Suprapubic skin (tissue), 4 donors: ENCODE data around the gene PTPRN2. TPM values are rescaled to one million over a fixed set of nuclear protein-coding genes. Genes with fewer than 3 reads are reported as not detected.

Experiments
- DNase-seq, 2 donors: peaks; one replicate each; pipeline ENCODE4 v3.0.0-alpha.2; 2019; ENCODE audit warnings: low spot score in 2 of 2
- H3K27ac ChIP-seq: fragments of 200-600 bp; sonication (generic); one replicate; pipeline ENCODE4 v1.5.1; 2019
- H3K27me3 ChIP-seq: fragments of 200-600 bp; sonication (generic); one replicate; pipeline ENCODE4 v1.5.1; 2019
- H3K36me3 ChIP-seq: fragments of 200-600 bp; sonication (generic); one replicate; pipeline ENCODE4 v1.5.1; 2019
- H3K4me1 ChIP-seq: fragments of 200-600 bp; sonication (generic); one replicate; pipeline ENCODE4 v1.5.1; 2019
- H3K4me3 ChIP-seq: fragments of 200-600 bp; sonication (generic); one replicate; pipeline ENCODE4 v1.5.1; 2019; ENCODE audit warnings: mild to moderate bottlenecking
- H3K9me3 ChIP-seq: fragments of 200-600 bp; sonication (generic); one replicate; pipeline ENCODE4 v1.5.1; 2019
- EP300 ChIP-seq: sonication (generic); formaldehyde crosslinking; IDR thresholded peaks from one replicate; pipeline ENCODE4 v1.6.1; 2017; ENCODE audit warnings: antibody characterized with exemption
- POLR2A ChIP-seq, 2 donors: fragments of 450-650 bp; IDR thresholded peaks; one replicate each; pipeline ENCODE4 v1.6.1; 2017; ENCODE audit warnings: antibody characterized with exemption in 2 of 2, mild to moderate bottlenecking in 2 of 2, moderate library complexity in 2 of 2
- POLR2AphosphoS5 ChIP-seq, 3 donors: sonication (generic); formaldehyde crosslinking; IDR thresholded peaks; one replicate each; pipeline ENCODE4 v1.6.1; 2017; ENCODE audit warnings: antibody characterized with exemption in 3 of 3
- WGBS: methylation state at CpG from one replicate; pipeline ENCODE4 v1.1.5; 2018; 5-methylcytosine and 5-hydroxymethylcytosine counted together
- total RNA-seq, 4 donors: library from RNA; depleted of rRNA; stranded (reverse); fragments of >200 nt; gene quantifications; one replicate each; pipeline ENCODE4 v1.1.0, GENCODE V29; 2016
- TF ChIP-seq, protein P1 (sequence below), 2 donors: fragments of 200-600 bp in 1 of 2; fragments of 450-650 bp in 1 of 2; sonication (generic) in 1 of 2; IDR thresholded peaks; one replicate each; pipeline ENCODE4 v1.5.1; 2016 to 2019; ENCODE audit warnings: antibody characterized with exemption in 2 of 2, mild to moderate bottlenecking in 1 of 2, moderate library complexity in 1 of 2

The PTPRN2 gene
- total RNA-seq, 4 donors from 2014 or later = 0.23 to 1.8 (median 1.3) TPM

DNA sequence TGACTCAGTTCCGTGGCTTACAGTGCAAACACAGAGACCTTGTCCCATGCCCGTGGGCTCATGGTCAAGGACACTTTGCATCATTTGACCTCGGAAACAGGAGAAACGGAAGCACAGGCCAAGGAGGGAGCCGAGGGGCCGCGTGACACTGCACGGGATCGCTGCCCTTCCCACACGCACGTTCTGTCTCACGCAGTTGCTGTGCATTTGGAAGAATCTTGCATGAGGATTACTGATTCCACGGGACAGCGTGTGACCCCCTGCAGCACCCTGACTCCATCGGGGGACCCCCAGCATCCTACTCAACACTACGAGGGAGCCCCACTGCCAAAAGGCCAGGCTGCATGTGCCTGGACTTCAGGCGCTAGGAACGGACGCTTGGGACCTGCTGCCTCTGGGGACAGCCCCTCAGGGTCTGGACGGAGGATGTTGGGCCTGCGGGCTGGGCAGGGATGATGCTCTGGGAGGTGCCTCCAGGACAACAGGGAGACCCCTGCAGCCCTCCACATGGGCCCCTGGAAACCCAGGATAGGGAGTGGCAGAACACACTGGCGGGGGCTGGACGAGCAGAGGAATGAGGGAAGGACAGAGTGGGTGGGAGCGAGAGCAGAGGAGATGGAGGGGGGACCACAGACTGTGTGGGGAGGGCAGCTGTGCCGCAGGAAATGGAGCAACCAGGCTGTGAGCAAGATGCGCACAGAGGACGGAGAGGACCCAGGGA lies 1028.6 kb downstream of the PTPRN2 start:
- TF ChIP-seq POLR2A (IDR thresholded peaks at IDR 0.05) (no peak), EP300 (no peak), POLR2AphosphoS5 (IDR thresholded peaks at IDR 0.05) (no peak)
- TF ChIP-seq, protein P1, sequence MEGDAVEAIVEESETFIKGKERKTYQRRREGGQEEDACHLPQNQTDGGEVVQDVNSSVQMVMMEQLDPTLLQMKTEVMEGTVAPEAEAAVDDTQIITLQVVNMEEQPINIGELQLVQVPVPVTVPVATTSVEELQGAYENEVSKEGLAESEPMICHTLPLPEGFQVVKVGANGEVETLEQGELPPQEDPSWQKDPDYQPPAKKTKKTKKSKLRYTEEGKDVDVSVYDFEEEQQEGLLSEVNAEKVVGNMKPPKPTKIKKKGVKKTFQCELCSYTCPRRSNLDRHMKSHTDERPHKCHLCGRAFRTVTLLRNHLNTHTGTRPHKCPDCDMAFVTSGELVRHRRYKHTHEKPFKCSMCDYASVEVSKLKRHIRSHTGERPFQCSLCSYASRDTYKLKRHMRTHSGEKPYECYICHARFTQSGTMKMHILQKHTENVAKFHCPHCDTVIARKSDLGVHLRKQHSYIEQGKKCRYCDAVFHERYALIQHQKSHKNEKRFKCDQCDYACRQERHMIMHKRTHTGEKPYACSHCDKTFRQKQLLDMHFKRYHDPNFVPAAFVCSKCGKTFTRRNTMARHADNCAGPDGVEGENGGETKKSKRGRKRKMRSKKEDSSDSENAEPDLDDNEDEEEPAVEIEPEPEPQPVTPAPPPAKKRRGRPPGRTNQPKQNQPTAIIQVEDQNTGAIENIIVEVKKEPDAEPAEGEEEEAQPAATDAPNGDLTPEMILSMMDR (IDR thresholded peaks at IDR 0.05) = no peak
- 89% methylated on average over 22 of the region's 27 CpGs for WGBS
- no peaks in the 10 kb centered on the region for H3K36me3 ChIP-seq

DNA sequence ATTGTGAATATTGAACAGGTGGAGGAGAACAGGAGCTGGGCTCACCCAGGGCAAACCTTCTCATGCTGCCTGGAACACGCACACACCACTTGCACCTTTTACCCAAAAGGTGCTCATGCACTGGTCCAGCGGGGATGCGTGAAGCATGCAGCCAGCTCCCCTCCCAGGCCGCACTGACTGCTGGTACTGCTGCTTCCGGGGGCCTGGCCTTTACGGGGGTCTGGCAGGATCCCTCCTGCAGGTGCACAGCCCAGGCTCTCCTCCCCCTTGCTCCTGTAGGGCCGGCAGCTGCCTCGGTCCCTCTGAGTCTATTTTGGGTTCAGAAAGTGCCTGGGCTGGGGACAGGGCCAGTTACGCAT lies 1029.1 kb downstream of the PTPRN2 start:
- no peaks in the 10 kb centered on the region for H3K9me3 ChIP-seq
- no peak overlapping the region for H3K4me3 ChIP-seq
- no peaks in the 10 kb centered on the region for H3K27me3 ChIP-seq
- no peaks in the 10 kb centered on the region for H3K4me1 ChIP-seq
- WGBS = no CpG with 5 or more reads among the region's 9 CpGs
- no peak overlapping the region for H3K27ac ChIP-seq
- peak; percentile 22 to 40 for DNase-seq
- TF ChIP-seq EP300 = no peak
- TF ChIP-seq POLR2AphosphoS5 (IDR thresholded peaks at IDR 0.05) = no peak
- H3K36me3 ChIP-seq = no peaks in the 10 kb centered on the region

More for the DNA sequence above, 1028.6 kb downstream of the PTPRN2 start:
- Histone ChIP-seq H3K9me3 (no peaks in the 10 kb centered on the region), H3K27me3 (no peaks in the 10 kb centered on the region), H3K4me3 (no peak overlapping the region), H3K4me1 (no peaks in the 10 kb centered on the region), H3K27ac (no peak overlapping the region)
- peak; percentile 36 to 71 for DNase-seq

DNA sequence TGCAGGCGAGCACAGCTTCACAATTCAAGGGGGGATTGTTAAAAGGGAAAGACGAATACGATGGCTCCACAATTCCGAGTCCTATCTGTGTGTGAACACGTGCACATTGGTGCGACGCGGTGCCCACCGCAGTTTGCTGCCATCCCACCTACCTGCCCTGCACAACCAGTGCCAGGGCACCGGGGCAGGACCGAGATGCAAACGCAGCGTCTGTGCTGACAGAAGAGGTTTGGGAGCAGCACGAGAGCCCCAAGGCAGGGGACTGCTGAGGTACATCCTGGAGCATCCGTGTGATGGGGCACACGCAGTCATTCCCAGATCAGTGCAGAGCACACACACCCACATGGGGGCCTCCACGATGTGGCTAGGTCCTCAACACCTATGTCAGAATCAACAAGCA lies 1029.6 kb downstream of the PTPRN2 start:
- Histone ChIP-seq H3K4me3 (no peak overlapping the region), H3K4me1 (no peaks in the 10 kb centered on the region), H3K27ac (no peak overlapping the region), H3K36me3 (no peaks in the 10 kb centered on the region), H3K9me3 (no peaks in the 10 kb centered on the region), H3K27me3 (no peaks in the 10 kb centered on the region)
- DNase-seq = peak; percentile 11 to 45
- no peak for TF ChIP-seq POLR2A (IDR thresholded peaks at IDR 0.05)
- TF ChIP-seq POLR2AphosphoS5 (IDR thresholded peaks at IDR 0.05) = no peak
- TF ChIP-seq, protein P1 (IDR thresholded peaks at IDR 0.05) = no peak
- no peak for TF ChIP-seq EP300
- WGBS = 96% methylated on average over 4 of the region's 17 CpGs

DNA sequence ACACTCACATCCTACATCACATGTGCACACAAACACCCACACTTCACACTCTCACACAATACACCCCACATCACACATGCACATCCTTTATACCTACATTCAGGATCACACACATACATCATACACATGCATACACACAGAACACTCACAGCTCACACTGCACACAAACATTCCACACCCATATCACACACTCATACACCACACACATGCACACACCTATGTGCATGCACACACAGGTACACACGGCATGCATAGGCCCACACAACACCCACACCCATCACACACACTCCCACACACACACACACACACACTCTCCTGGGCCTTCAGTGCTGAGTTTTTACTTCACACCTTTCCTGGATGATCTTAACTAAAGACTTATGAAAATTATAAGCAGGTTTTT lies 1030.4 kb downstream of the PTPRN2 start:
- peak in 1 of 2 donors; percentile 4 for DNase-seq
- TF ChIP-seq EP300 (no peak), POLR2AphosphoS5 (IDR thresholded peaks at IDR 0.05) (no peak), POLR2A (IDR thresholded peaks at IDR 0.05) (no peak)
- TF ChIP-seq, protein P1 (IDR thresholded peaks at IDR 0.05) = no peak

DNA sequence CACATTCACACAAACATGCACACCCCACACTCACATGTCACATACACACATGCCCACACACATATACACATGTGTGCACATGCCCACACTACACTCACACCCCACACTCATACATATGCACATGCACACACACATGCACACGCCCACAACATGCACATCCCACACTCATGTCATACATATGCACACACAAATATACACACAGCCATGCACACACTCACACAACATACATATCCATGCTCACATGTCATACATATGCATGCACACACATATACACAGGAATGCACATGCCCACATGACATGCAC lies 1031.0 kb downstream of the PTPRN2 start:
- Histone ChIP-seq H3K36me3 (no peaks in the 10 kb centered on the region), H3K4me3 (no peak overlapping the region), H3K27me3 (no peaks in the 10 kb centered on the region), H3K27ac (no peak overlapping the region), H3K9me3 (no peaks in the 10 kb centered on the region), H3K4me1 (no peaks in the 10 kb centered on the region)
- TF ChIP-seq, protein P1 (IDR thresholded peaks at IDR 0.05) = no peak
- TF ChIP-seq POLR2AphosphoS5 (IDR thresholded peaks at IDR 0.05) (no peak), EP300 (no peak), POLR2A (IDR thresholded peaks at IDR 0.05) (no peak)
- no peak for DNase-seq
- 95% methylated on average over 1 of the region's 1 CpG for WGBS

More for the DNA sequence above, 1030.4 kb downstream of the PTPRN2 start:
- no peaks in the 10 kb centered on the region for H3K4me1 ChIP-seq
- H3K4me3 ChIP-seq = no peak overlapping the region
- no peaks in the 10 kb centered on the region for H3K9me3 ChIP-seq
- no peaks in the 10 kb centered on the region for H3K36me3 ChIP-seq
- H3K27me3 ChIP-seq = no peaks in the 10 kb centered on the region
- H3K27ac ChIP-seq = no peak overlapping the region
- WGBS = 90% methylated on average over 1 of the region's 1 CpG
